ENCODE measurements around the gene CDC23. TPM values are rescaled to one million over a fixed set of nuclear protein-coding genes. Genes with fewer than 3 reads are reported as not detected.
A peak's percentile ranks its signal among the peaks of the same experiment; 100 is the strongest.

Gene CDC23
- total RNA-seq, 1 experiment from 2014 or later: 41.3 TPM

DNA sequence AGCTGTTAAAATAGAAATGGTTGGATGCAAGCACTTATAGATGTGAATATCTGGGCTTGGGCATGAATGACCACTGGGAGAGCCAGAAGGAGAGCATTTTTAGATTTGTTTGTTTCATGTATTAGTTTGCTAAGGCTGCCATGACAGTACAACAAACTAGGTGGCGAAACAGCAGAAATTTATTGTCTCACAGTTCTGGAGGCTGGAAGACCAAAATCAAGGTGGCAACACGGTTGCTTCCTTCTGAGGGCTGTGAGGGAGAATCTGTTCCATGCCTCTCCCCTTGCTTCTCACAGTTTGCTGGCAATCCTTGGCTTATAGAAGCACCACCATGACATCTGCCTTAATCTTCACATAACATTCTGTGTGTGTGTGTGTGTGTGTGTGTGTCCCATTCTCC is 20.2 kb upstream of the CDC23 start:
- H3K27me3 Mint-ChIP-seq (ENCODE audit: low read depth): peaks cover 4% of the 10 kb centered on the region; the same call in 1 of the 2 replicates
- H3K9me3 ChIP-seq (ENCODE audit: control insufficient read depth, low read depth, low read length): no peaks in the 10 kb centered on the region
- H2BK5ac ChIP-seq (ENCODE audit: insufficient read length, low read length): no peak overlapping the region

More for the DNA sequence above, 20.2 kb upstream of the CDC23 start:
- H3K4me2 ChIP-seq (ENCODE audit: insufficient read depth, insufficient read length, low read length): no peak overlapping the region
- Mint-ChIP-seq H3K4me1 (no peaks in the 10 kb centered on the region), H3K27ac (no peak overlapping the region), H3K36me3 (ENCODE audit: insufficient read depth in 1 of 3, low read depth in 3 of 3) (no peaks in the 10 kb centered on the region), H3K9me3 (no peaks in the 10 kb centered on the region), H3K4me3 (no peak overlapping the region)
- H4K5ac ChIP-seq (ENCODE audit: insufficient read length, low read depth, low read length): no peak overlapping the region
- H3K18ac ChIP-seq (ENCODE audit: insufficient read length, low read depth, low read length): no peak overlapping the region
- H2BK120ac ChIP-seq (ENCODE audit: low read depth, low read length, poor library complexity, severe bottlenecking): no peak overlapping the region
- no peak overlapping the region for H3T11ph ChIP-seq (ENCODE audit: low read length)
- no peak overlapping the region for H2BK20ac ChIP-seq (ENCODE audit: low read depth, low read length, poor library complexity, severe bottlenecking)
- H2BK12ac ChIP-seq (ENCODE audit: insufficient read length, low read depth, low read length): no peak overlapping the region
- H3K14ac ChIP-seq (ENCODE audit: insufficient read depth, low read length): no peak overlapping the region
- H2AFZ ChIP-seq (ENCODE audit: low read length): peak overlapping the region; percentile 46
- no CpG with 5 or more reads among the region's 2 CpGs for WGBS (ENCODE audit: extremely low coverage, insufficient read length, low lambda C conversion rate)
- no peaks in the 10 kb centered on the region for H3K79me2 ChIP-seq (ENCODE audit: insufficient read depth, low read length)
- no peaks in the 10 kb centered on the region for H3K23me2 ChIP-seq (ENCODE audit: insufficient read length, low read depth, low read length, poor library complexity, severe bottlenecking)
- H4K8ac ChIP-seq (replicated peaks; ENCODE audit: insufficient read length, low read depth, low read length): no peak overlapping the region
- DNase-seq: no peak
- H4K91ac ChIP-seq (ENCODE audit: insufficient read length, low read depth, low read length): no peak overlapping the region
- no peaks in the 10 kb centered on the region for H3K27me3 ChIP-seq (ENCODE audit: insufficient read depth, low read length)
- no peak overlapping the region for H3K23ac ChIP-seq (ENCODE audit: insufficient read length, low read depth, low read length)
- no peak overlapping the region for H3K27ac ChIP-seq (ENCODE audit: insufficient read length, low read depth, low read length)
- no peak overlapping the region for H2BK15ac ChIP-seq (ENCODE audit: low read depth, low read length)
- no peaks in the 10 kb centered on the region for H4K20me1 ChIP-seq (ENCODE audit: control insufficient read depth, insufficient read depth, insufficient read length)
- no peak overlapping the region for H3K9ac ChIP-seq (ENCODE audit: extremely low read depth, insufficient read length, low read length)
- H3K79me1 ChIP-seq (ENCODE audit: insufficient read depth, low read depth, low read length, poor library complexity, severe bottlenecking): no peaks in the 10 kb centered on the region
- H2AK5ac ChIP-seq (ENCODE audit: insufficient read length, low read length): no peak overlapping the region
- H3K4ac ChIP-seq (ENCODE audit: low read depth, low read length): no peak overlapping the region
- H3K56ac ChIP-seq (ENCODE audit: insufficient read length, low read depth, low read length): no peak overlapping the region
- no peak for TF ChIP-seq CTCF (conservative IDR thresholded peaks at IDR 0.05)
- no peaks in the 10 kb centered on the region for H3K4me1 ChIP-seq (ENCODE audit: insufficient read depth, low read length)

Data from H9 (cell line).